MM.1S (cell line): Measurements from ENCODE around the gene USO1.

Experiments used
- DNase-seq: peaks from one replicate; pipeline ENCODE4 v3.0.0-alpha.2; 2015
- H2AFZ ChIP-seq: fragments of 300-600 bp; sonication (generic); 2 replicates; pipeline ENCODE4 v1.6.0; 2016; ENCODE audit warnings: antibody characterized with exemption, low read length
- H3F3A ChIP-seq: fragments of 300-600 bp; sonication (generic); 2 replicates; pipeline ENCODE4 v1.6.1; 2016; ENCODE audit warnings: mild to moderate bottlenecking, antibody characterized with exemption, low read length, moderate library complexity, mixed read lengths; ENCODE audit not compliant: insufficient read depth
- H3K27ac ChIP-seq: fragments of 300-600 bp; sonication (generic); 2 replicates; pipeline ENCODE4 v1.5.1; 2016; ENCODE audit warnings: mild to moderate bottlenecking, low read length
- H3K27me3 ChIP-seq: fragments of 300-600 bp; sonication (generic); replicated peaks from 2 replicates; pipeline ENCODE4 v1.6.0; 2016; ENCODE audit warnings: low read length; ENCODE audit not compliant: insufficient read depth
- H3K36me3 ChIP-seq: fragments of 300-600 bp; sonication (generic); replicated peaks from 2 replicates; pipeline ENCODE4 v1.6.1; 2016; ENCODE audit warnings: mild to moderate bottlenecking, low read length, mixed read lengths; ENCODE audit not compliant: insufficient read depth
- H3K4me1 ChIP-seq: fragments of 300-600 bp; sonication (generic); 2 replicates; pipeline ENCODE4 v1.6.1; 2016; ENCODE audit warnings: low read length, mixed read lengths
- H3K4me2 ChIP-seq: fragments of 300-600 bp; sonication (generic); 2 replicates; pipeline ENCODE4 v1.6.0; 2016; ENCODE audit warnings: low read depth, low read length
- H3K4me3 ChIP-seq: fragments of 300-600 bp; sonication (generic); 2 replicates; pipeline ENCODE4 v1.5.1; 2016; ENCODE audit warnings: low read length, mixed read lengths
- H3K79me2 ChIP-seq: fragments of 300-600 bp; sonication (generic); 2 replicates; pipeline ENCODE4 v1.6.1; 2016; ENCODE audit warnings: mixed run types, low read length, mixed read lengths
- H3K9ac ChIP-seq: fragments of 300-600 bp; sonication (generic); 2 replicates; pipeline ENCODE4 v1.6.1; 2016; ENCODE audit warnings: low read length, mixed read lengths
- H3K9me2 ChIP-seq: fragments of 300-600 bp; sonication (generic); replicated peaks from 2 replicates; pipeline ENCODE4 v1.6.1; 2016; ENCODE audit warnings: mild to moderate bottlenecking, low read length, mixed read lengths; ENCODE audit not compliant: insufficient read depth
- H3K9me3 ChIP-seq: fragments of 300-600 bp; sonication (generic); replicated peaks from 2 replicates; pipeline ENCODE4 v1.6.1; 2016; ENCODE audit warnings: mild to moderate bottlenecking, low read length, mixed read lengths; ENCODE audit not compliant: insufficient read depth
- H4K20me1 ChIP-seq: fragments of 300-600 bp; sonication (generic); 2 replicates; pipeline ENCODE4 v1.6.1; 2016; ENCODE audit warnings: mild to moderate bottlenecking, low read length, moderate library complexity, mixed read lengths; ENCODE audit not compliant: insufficient read depth
- CTCF ChIP-seq: fragments of 300-600 bp; sonication (generic); IDR thresholded peaks from 2 replicates; pipeline ENCODE4 v1.5.1; 2016; ENCODE audit warnings: antibody characterized with exemption, low read length, mixed read lengths
- EZH2 ChIP-seq: fragments of 300-600 bp; sonication (generic); optimal IDR thresholded peaks from 2 replicates; pipeline ENCODE3; 2017; ENCODE audit warnings: low read depth, mild to moderate bottlenecking, antibody characterized with exemption, low read length, mixed read lengths
- EZH2phosphoT487 ChIP-seq: fragments of 300-600 bp; sonication (generic); IDR thresholded peaks from 2 replicates; pipeline ENCODE4 v1.6.1; 2018; ENCODE audit warnings: antibody characterized with exemption, low read length

USO1 gene

DNA sequence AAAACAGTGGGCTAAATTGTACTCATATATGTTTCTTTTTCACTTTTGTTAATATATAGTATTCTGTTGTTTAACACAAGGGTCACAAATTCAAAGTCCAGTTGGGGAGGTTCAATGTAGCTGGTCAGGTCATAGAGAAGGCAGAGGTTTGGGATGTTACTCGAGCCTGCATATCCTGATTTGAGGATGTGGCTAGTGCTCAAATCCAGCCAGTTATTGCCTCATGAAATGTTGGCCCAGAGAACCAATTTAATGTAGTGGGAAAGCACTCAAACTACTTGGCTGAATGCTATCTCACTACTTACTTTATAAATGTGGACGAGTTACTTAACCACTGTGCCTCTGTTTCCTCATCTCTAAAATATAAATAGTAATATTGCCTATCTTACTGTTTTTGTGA, 12.5 kb downstream of the USO1 start:
- Histone ChIP-seq H3K9me2 (no peaks in the 10 kb centered on the region), H3K27me3 (no peaks in the 10 kb centered on the region), H3K4me2 (no peak overlapping the region), H3K27ac (no peak overlapping the region), H3K4me1 (no peaks in the 10 kb centered on the region), H3K9ac (no peak overlapping the region), H3K4me3 (no peak overlapping the region), H3K79me2 (peaks cover 61% of the 10 kb centered on the region), H3K36me3 (no peaks in the 10 kb centered on the region), H2AFZ (no peak overlapping the region), H3F3A (no peaks in the 10 kb centered on the region), H4K20me1 (no peaks in the 10 kb centered on the region), H3K9me3 (no peaks in the 10 kb centered on the region)
- no peak for DNase-seq
- TF ChIP-seq CTCF (no peak), EZH2 (no peak), EZH2phosphoT487 (no peak)

DNA sequence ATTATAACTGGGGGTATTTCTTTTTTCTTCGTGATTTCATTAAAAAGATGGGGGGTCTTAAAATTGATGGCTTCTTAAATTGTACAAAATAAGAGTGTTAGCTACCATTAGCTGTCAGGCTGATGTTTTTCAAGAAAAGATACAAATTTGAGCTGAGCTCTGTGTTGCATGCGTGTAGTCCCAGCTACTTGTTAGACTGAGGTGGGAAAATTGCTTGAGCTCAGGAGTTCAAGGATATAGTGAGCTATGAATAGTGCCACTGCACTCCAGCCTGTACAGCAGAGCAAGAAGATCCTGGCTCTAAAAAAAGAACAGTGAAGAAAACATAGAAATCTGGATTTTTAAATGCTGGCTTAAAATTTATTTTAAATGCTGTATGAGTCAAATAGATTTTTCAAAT, 13.0 kb downstream of the USO1 start:
- Histone ChIP-seq H3K9ac (no peak overlapping the region), H3K36me3 (no peaks in the 10 kb centered on the region), H3K9me3 (no peaks in the 10 kb centered on the region), H3K27ac (no peak overlapping the region), H3K9me2 (no peaks in the 10 kb centered on the region), H3K79me2 (peaks cover 61% of the 10 kb centered on the region), H3F3A (no peaks in the 10 kb centered on the region), H4K20me1 (no peaks in the 10 kb centered on the region), H3K4me1 (no peaks in the 10 kb centered on the region), H3K4me3 (no peak overlapping the region), H2AFZ (no peak overlapping the region), H3K4me2 (no peak overlapping the region), H3K27me3 (no peaks in the 10 kb centered on the region)
- DNase-seq = no peak
- TF ChIP-seq EZH2phosphoT487 (no peak), CTCF (no peak), EZH2 (no peak)

GRCh38 chr4:75741027-75741426, 16.6 kb downstream of the USO1 start:
- Histone ChIP-seq H3F3A (no peaks in the 10 kb centered on the region), H4K20me1 (0 out of 2 replicates have a peak, but pooled peaks cover 2% of the 10 kb centered on the region), H3K79me2 (peaks cover 61% of the 10 kb centered on the region)

More at GRCh38 chr4:75741027-75741426, 16.6 kb downstream of the USO1 start:
- no peaks in the 10 kb centered on the region for H3K27me3 ChIP-seq
- no peaks in the 10 kb centered on the region for H3K4me1 ChIP-seq
- H2AFZ ChIP-seq = no peak overlapping the region
- no peak overlapping the region for H3K4me2 ChIP-seq
- no peak overlapping the region for H3K27ac ChIP-seq
- no peak for DNase-seq
- no peak overlapping the region for H3K4me3 ChIP-seq
- no peaks in the 10 kb centered on the region for H3K36me3 ChIP-seq
- H3K9me3 ChIP-seq = no peaks in the 10 kb centered on the region
- TF ChIP-seq EZH2 = no peak
- TF ChIP-seq EZH2phosphoT487 = no peak
- no peak for TF ChIP-seq CTCF
- H3K9me2 ChIP-seq = no peaks in the 10 kb centered on the region
- no peak overlapping the region for H3K9ac ChIP-seq
